ENCODE data around the gene MMD. TPM values are rescaled to one million over a fixed set of nuclear protein-coding genes. Genes with fewer than 3 reads are reported as not detected.

Gene MMD
- total RNA-seq, 1 experiment from 2014 or later, result 26.9 TPM

DNA sequence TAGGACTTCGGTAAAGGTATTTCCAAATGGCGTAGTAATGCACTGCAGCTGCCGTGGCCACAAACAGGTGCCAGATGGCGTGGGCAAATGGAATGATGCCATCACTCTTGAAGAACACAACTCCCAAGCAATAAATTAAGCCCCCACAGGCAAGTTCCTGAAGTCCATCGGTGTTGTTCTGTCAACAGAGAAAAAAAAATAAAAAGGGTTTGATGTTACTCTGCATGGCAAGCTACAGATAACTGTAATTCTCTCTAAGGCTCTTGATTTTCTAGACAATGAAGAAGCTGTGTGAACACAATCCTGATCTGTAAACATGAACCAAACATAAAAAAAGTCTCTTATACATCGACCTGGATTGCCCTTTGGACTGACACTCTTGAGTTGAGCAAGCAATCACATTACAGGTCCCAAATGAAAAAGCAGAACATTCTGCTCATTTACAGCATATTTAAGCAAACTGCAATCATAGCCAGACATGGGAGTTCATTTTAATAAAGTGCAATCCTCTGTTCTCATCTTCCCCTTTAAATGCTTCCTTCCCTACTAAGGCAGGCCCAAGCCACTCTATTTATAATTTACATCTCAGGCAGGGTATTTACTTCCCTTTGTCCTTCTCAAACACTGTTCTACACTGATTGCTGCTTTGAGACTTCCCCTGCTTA, 27.1 kb downstream of the MMD start:
- H3K36me3 ChIP-seq (ENCODE audit: control insufficient read depth, insufficient read depth, low read length), result no peaks in the 10 kb centered on the region
- no peak for TF ChIP-seq TCF7L2 (IDR thresholded peaks at IDR 0.05; ENCODE audit: low read depth, low read length)
- TF ChIP-seq, protein P1, sequence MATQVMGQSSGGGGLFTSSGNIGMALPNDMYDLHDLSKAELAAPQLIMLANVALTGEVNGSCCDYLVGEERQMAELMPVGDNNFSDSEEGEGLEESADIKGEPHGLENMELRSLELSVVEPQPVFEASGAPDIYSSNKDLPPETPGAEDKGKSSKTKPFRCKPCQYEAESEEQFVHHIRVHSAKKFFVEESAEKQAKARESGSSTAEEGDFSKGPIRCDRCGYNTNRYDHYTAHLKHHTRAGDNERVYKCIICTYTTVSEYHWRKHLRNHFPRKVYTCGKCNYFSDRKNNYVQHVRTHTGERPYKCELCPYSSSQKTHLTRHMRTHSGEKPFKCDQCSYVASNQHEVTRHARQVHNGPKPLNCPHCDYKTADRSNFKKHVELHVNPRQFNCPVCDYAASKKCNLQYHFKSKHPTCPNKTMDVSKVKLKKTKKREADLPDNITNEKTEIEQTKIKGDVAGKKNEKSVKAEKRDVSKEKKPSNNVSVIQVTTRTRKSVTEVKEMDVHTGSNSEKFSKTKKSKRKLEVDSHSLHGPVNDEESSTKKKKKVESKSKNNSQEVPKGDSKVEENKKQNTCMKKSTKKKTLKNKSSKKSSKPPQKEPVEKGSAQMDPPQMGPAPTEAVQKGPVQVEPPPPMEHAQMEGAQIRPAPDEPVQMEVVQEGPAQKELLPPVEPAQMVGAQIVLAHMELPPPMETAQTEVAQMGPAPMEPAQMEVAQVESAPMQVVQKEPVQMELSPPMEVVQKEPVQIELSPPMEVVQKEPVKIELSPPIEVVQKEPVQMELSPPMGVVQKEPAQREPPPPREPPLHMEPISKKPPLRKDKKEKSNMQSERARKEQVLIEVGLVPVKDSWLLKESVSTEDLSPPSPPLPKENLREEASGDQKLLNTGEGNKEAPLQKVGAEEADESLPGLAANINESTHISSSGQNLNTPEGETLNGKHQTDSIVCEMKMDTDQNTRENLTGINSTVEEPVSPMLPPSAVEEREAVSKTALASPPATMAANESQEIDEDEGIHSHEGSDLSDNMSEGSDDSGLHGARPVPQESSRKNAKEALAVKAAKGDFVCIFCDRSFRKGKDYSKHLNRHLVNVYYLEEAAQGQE (IDR thresholded peaks at IDR 0.05; ENCODE audit: insufficient read depth in 1 of 2, low read depth in 2 of 2, low read length in 1 of 2), result no peak
- TF ChIP-seq, protein P2, sequence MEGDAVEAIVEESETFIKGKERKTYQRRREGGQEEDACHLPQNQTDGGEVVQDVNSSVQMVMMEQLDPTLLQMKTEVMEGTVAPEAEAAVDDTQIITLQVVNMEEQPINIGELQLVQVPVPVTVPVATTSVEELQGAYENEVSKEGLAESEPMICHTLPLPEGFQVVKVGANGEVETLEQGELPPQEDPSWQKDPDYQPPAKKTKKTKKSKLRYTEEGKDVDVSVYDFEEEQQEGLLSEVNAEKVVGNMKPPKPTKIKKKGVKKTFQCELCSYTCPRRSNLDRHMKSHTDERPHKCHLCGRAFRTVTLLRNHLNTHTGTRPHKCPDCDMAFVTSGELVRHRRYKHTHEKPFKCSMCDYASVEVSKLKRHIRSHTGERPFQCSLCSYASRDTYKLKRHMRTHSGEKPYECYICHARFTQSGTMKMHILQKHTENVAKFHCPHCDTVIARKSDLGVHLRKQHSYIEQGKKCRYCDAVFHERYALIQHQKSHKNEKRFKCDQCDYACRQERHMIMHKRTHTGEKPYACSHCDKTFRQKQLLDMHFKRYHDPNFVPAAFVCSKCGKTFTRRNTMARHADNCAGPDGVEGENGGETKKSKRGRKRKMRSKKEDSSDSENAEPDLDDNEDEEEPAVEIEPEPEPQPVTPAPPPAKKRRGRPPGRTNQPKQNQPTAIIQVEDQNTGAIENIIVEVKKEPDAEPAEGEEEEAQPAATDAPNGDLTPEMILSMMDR (IDR thresholded peaks at IDR 0.05), result no peak
- no peak for TF ChIP-seq POLR2AphosphoS5 (IDR thresholded peaks at IDR 0.05; ENCODE audit: low read depth, low read length)
- no peak for TF ChIP-seq SIN3A (IDR thresholded peaks at IDR 0.05; ENCODE audit: borderline replicate concordance, insufficient read depth, low read depth, low read length)
- no peak overlapping the region for H3K27ac ChIP-seq (ENCODE audit: low read length)
- no peaks in the 10 kb centered on the region for H3K9me3 ChIP-seq (ENCODE audit: control insufficient read depth, insufficient read depth, low read depth, low read length)
- CTCF ChIA-PET, result no interaction called here
- no peak for DNase-seq (ENCODE audit: low read depth, low spot score)
- in situ Hi-C loops (cut with HindIII; ENCODE audit: low pct_unique_long_range_greater_than_20kb, low sequenced_read_pairs), result no loop called here
- intact Hi-C loops (cut with micrococcal nuclease; ENCODE audit: unreplicated experiment), result no loop called here
- no peaks in the 10 kb centered on the region for H3K27me3 ChIP-seq (ENCODE audit: control insufficient read depth, insufficient read depth, low read length)
- POLR2A ChIA-PET, result no interaction called here
- BruUV-seq (replicated peaks), result no TSS peak
- no peaks in the 10 kb centered on the region for H3K4me1 ChIP-seq (ENCODE audit: control insufficient read depth, insufficient read depth, low read length)
- no peak for ATAC-seq
- H3K4me3 ChIP-seq (ENCODE audit: low read depth in 2 of 2, low read length in 2 of 2), result no peak overlapping the region

DNA sequence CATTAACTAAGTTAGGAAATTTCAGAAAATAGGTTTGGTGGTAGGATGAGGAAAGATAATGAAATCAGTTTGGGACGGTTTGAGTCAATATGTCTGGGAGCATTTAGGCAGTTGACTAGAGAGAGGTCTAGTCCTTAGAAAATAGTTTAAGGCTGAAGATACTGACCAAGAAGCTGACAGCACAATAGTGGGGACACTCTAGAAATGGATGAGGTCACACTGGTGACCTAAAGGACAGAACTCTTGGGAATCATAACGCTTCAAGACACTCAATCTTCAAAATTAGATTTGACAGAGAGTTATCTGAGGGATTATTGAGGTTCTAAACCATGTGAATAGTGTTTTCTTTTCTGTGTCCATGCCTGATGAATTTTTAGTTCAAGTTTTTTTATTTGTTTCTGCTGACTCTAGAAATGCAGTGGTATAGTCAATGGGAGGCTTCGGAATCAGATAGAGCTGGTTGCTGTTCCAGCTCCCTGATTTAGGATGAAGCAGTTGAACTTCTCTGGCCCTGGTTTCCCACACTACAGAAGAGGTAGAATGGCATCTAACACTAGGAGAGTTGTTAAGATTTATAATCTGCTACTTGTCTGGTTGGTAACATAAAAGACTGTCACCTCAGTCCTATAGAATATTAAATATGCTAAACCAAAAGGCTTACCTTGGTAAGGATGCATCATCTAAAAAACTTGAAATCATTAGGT, 29.7 kb downstream of the MMD start:
- intact Hi-C loops (cut with micrococcal nuclease; ENCODE audit: unreplicated experiment), result no loop called here
- no TSS peak for BruUV-seq (replicated peaks)
- DNase-seq (ENCODE audit: low read depth, low spot score), result no peak

More for the DNA sequence above, 29.7 kb downstream of the MMD start:
- in situ Hi-C loops (cut with HindIII; ENCODE audit: low pct_unique_long_range_greater_than_20kb, low sequenced_read_pairs), result no loop called here
- H3K9me3 ChIP-seq (ENCODE audit: control insufficient read depth, insufficient read depth, low read depth, low read length), result no peaks in the 10 kb centered on the region
- ATAC-seq, result no peak
- H3K36me3 ChIP-seq (ENCODE audit: control insufficient read depth, insufficient read depth, low read length), result no peaks in the 10 kb centered on the region
- POLR2A ChIA-PET, result no interaction called here
- H3K27ac ChIP-seq (ENCODE audit: low read length), result no peak overlapping the region
- CTCF ChIA-PET, result no interaction called here
- H3K4me3 ChIP-seq (ENCODE audit: low read depth in 2 of 2, low read length in 2 of 2), result no peak overlapping the region
- H3K27me3 ChIP-seq (ENCODE audit: control insufficient read depth, insufficient read depth, low read length), result no peaks in the 10 kb centered on the region
- no peaks in the 10 kb centered on the region for H3K4me1 ChIP-seq (ENCODE audit: control insufficient read depth, insufficient read depth, low read length)
- no peak for TF ChIP-seq POLR2AphosphoS5 (IDR thresholded peaks at IDR 0.05; ENCODE audit: low read depth, low read length)
- TF ChIP-seq, protein P2 (IDR thresholded peaks at IDR 0.05), result no peak
- TF ChIP-seq SIN3A (IDR thresholded peaks at IDR 0.05; ENCODE audit: borderline replicate concordance, insufficient read depth, low read depth, low read length), result no peak
- TF ChIP-seq, protein P1 (IDR thresholded peaks at IDR 0.05; ENCODE audit: insufficient read depth in 1 of 2, low read depth in 2 of 2, low read length in 1 of 2), result no peak
- TF ChIP-seq TCF7L2 (IDR thresholded peaks at IDR 0.05; ENCODE audit: low read depth, low read length), result no peak
